Measurements from ENCODE around the gene KLF11.
A peak's percentile ranks its signal among the peaks of the same experiment; 100 is the strongest.

The KLF11 gene

GRCh38 chr2:10043906-10044601 is 704 bp downstream of the KLF11 start:
- peak; percentile 77 to 91 (median 90) for DNase-seq

GRCh38 chr2:10045561-10046355 is 2.4 kb downstream of the KLF11 start:
- DNase-seq = no peak

- no peak for DNase-seq
Observed at GRCh38 chr2:10046931-10047330, 3.6 kb downstream of the KLF11 start.

GRCh38 chr2:10047616-10048500 is 4.5 kb downstream of the KLF11 start:
- DNase-seq = no peak

- DNase-seq = peak in 3 of 6 experiments; percentile 44 to 67 (median 55)
Observed at GRCh38 chr2:10048501-10049171, 5.3 kb downstream of the KLF11 start.

- no peak for DNase-seq
Observed at GRCh38 chr2:10052216-10052615, 8.9 kb downstream of the KLF11 start.

- DNase-seq = no peak
Observed at GRCh38 chr2:10053351-10053750, 10.0 kb downstream of the KLF11 start.

- no peak for DNase-seq
Observed at GRCh38 chr2:10054424-10054823, 11.1 kb downstream of the KLF11 start.

GRCh38 chr2:10054976-10055375 is 11.6 kb downstream of the KLF11 start:
- no peak for DNase-seq

- DNase-seq = no peak
Observed at GRCh38 chr2:10056439-10056838, 13.1 kb downstream of the KLF11 start.

- DNase-seq = no peak
Observed at GRCh38 chr2:10057231-10058107, 14.1 kb downstream of the KLF11 start.

GRCh38 chr2:10058251-10059015 is 15.1 kb downstream of the KLF11 start:
- DNase-seq = no peak

- DNase-seq = no peak
Observed at GRCh38 chr2:10059016-10059351, 15.6 kb downstream of the KLF11 start.

- no peak for DNase-seq
Observed at GRCh38 chr2:10059552-10060335, 16.4 kb downstream of the KLF11 start.

GRCh38 chr2:10061221-10061925 is 18.0 kb downstream of the KLF11 start:
- DNase-seq = no peak

- no peak for DNase-seq
Observed at GRCh38 chr2:10062931-10063365, 19.6 kb downstream of the KLF11 start.

GRCh38 chr2:10063566-10063965 is 20.2 kb downstream of the KLF11 start:
- DNase-seq = no peak

- no peak for DNase-seq
Observed at GRCh38 chr2:10064932-10065772, 21.8 kb downstream of the KLF11 start.

- DNase-seq = no peak
Observed at GRCh38 chr2:10065773-10066055, 22.4 kb downstream of the KLF11 start.
